OCI-LY1 (cell line): Measurements from ENCODE around the gene DPYSL3.

Experiments used
- CTCF ChIP-seq: fragments of 200-600 bp; sonication (generic), shearing (Covaris generic); IDR thresholded peaks from 2 replicates; pipeline ENCODE4 v1.5.1; 2017; ENCODE audit warnings: mild to moderate bottlenecking, antibody characterized with exemption, low read length, moderate library complexity, mixed read lengths
- EZH2 ChIP-seq: fragments of 200-600 bp; sonication (generic), shearing (Covaris generic); IDR thresholded peaks from 2 replicates; pipeline ENCODE4 v1.8.0; 2017; ENCODE audit warnings: borderline replicate concordance, mixed run types, mild to moderate bottlenecking, antibody characterized with exemption, low read length, moderate library complexity, mixed read lengths

- no peak for TF ChIP-seq CTCF
- TF ChIP-seq EZH2: no peak
These were observed 111.0 kb downstream of the DPYSL3 start for GRCh38 chr5:147398860-147399259.
